GM12874 (cell line): ENCODE results near the gene HSFX3.

Experiments
- CTCF ChIP-seq: IDR thresholded peaks from 2 replicates; pipeline ENCODE4 v1.5.1; 2011; ENCODE audit warnings: low read depth, mild to moderate bottlenecking, control low read depth, low read length, moderate library complexity; ENCODE audit not compliant: insufficient read depth

HSFX3 gene

GRCh38 chrX:149517308-149517707, 32.4 kb downstream of the HSFX3 start:
- no peak for TF ChIP-seq CTCF

DNA sequence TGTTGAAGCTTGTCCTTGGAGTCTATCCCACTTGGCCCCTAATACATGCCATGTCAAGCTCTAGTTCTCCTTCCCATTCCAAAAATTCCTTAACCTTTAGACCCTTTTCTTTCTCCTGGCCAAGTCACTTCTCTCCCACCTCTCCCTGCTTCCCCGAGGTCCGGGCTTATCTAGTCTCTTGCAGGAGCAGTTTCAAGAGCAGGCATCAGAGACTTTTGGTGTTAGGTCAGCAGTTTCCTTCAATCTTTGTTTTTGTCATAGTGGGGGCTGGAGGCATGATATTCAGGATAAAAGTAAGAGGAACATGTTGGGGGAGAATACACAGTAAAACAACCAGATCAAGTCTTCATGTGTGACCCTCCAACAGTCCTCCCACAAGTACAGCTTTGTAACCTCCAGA, 33.1 kb downstream of the HSFX3 start:
- TF ChIP-seq CTCF: no peak

DNA sequence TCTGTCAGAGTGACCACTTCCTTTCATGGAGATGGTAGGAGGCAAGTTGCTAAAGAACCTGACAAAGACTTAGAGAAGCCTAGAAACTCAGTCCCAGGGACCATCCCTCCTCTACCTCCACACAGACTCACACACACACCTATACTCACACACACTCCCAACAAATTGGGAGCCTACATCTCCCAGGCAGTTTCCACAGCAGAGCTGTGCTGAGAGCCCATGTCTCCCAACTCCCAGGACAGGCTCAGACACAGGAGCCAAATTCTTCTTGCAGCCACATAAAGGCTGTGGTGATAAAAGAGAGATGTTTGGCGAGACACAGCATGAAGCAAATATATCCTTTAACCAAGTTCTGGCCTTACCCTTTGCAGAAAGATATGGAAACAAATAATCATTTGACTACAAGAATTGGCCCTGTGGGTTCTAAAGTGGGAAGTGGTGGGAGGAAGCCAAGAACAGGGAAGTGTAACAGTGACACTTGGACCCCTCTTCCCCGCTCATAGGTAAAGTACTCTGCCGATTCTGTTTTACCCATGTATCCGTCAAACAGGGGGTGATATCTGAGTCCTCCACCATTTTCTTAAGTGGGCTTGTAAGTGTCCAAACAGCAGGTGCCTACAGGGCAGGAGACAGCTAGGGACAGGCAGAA, 33.6 kb downstream of the HSFX3 start:
- no peak for TF ChIP-seq CTCF

- TF ChIP-seq CTCF: no peak
These were observed 35.8 kb downstream of the HSFX3 start for GRCh38 chrX:149513825-149514428.

DNA sequence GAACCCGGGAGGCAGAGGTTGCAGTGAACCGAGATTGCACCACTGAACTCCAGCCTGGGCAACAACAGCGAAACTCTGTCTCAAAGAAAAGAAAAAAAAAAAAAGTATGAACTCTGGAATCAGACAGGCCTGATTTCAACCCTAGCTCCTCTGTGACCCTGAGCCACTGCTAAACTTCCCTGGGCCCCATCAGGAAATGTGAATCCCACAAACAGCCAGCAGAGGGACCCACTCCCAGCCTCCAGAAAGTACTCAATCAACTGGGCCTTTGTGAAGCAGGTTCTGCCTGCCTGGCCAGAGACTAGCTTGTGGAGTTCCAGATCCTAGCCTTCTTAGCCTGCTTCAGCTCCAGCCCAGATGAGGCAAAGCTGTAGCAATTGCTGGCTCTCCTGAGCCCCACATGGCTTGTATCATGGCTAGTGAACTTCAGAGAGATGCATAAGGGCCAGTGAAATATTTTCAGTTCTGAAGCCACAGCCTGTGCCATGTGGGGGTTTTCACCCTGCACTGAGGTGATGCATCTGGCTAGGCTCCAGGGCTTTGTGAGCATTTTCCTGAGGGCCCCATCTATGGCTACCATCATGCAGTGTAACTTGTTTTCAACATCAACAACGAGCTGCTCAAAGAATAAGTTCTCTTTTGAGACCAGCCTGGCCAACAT, 37.4 kb downstream of the HSFX3 start:
- peak; percentile 55 for TF ChIP-seq CTCF

DNA sequence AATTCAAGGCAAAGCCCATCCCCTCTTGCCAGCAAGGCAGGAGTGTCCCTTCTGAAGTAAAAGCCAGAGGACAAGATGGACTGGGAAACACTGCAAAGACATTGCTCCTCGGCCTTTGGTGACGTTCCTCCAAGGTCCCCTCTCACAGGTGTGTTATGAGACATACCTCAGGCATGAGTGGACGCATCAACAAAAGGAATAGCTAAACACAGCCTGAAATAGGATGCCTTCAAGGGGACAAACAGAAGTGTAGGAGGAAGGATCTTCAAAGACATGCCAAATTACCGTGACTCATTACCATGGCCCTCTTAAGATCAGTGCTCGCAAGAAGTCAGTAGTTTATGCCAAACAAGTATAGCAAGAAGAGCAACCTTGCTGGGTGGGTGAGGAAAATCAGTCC, 38.6 kb downstream of the HSFX3 start:
- TF ChIP-seq CTCF: no peak

DNA sequence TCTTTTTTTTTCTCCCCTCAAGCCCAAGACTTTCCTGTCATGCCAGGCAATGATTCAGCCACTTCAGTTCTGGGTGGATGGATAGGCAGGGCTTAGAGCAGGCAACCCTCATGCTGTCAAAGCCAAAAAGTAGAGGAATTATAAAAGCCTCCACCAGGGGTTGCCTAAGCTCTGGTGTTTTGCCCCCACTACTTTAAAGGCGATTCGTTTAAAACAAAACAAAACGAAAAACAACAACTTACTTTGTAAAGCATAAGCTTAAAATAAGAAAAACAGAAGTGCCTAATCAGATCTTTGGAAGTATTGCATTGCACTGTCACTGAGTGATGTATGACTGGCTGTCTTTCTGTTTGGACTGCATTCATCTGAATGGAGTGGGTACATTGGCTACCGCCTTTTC, 39.3 kb downstream of the HSFX3 start:
- TF ChIP-seq CTCF: 0 out of 2 replicates have a peak, but pooled peaks have one; percentile 14
